Adrenal gland (tissue), 12 donors: ENCODE data around the gene CIB1. TPM values are rescaled to one million over a fixed set of nuclear protein-coding genes. Genes with fewer than 3 reads are reported as not detected.

Source experiments
- DNase-seq, 7 donors: peaks; one replicate each; pipeline ENCODE4 v3.0.0-alpha.2; 2019 to 2020
- H3K27ac ChIP-seq, 5 donors: fragments of 200-600 bp; sonication (generic) in 4 of 5; 1 replicate in 3 of 5; 2 replicates in 2 of 5; pipeline versions ENCODE4 v1.5.1 to v1.8.0; 2016 to 2020; ENCODE audit warnings: mild to moderate bottlenecking in 1 of 5
- H3K27me3 ChIP-seq: fragments of 200-600 bp; 2 replicates; pipeline ENCODE4 v1.8.0; 2021
- H3K36me3 ChIP-seq, 2 donors: fragments of 200-600 bp; replicated peaks in 1 of 2; 1 replicate in 1 of 2; 2 replicates in 1 of 2; pipeline versions ENCODE4 v1.5.1 to v1.8.0; 2018 to 2022
- H3K4me1 ChIP-seq, 2 donors: fragments of 200-600 bp; replicated peaks in 1 of 2; 1 replicate in 1 of 2; 2 replicates in 1 of 2; pipeline versions ENCODE4 v1.5.1 to v1.8.0; 2018 to 2021
- H3K4me3 ChIP-seq, 4 donors: fragments of 200-600 bp; sonication (generic) in 3 of 4; one replicate each; pipeline ENCODE4 v1.5.1; 2016 to 2018
- H3K9me3 ChIP-seq, 3 donors: fragments of 200-600 bp; sonication (generic) in 1 of 3; replicated peaks in 1 of 3; 1 replicate in 2 of 3; 2 replicates in 1 of 3; pipeline versions ENCODE4 v1.5.1 to v1.8.0; 2016 to 2021
- CTCF ChIP-seq, 6 experiments: fragments of 450-650 bp in 4 of 6; fragments of 200-600 bp in 2 of 6; sonication (generic) in 1 of 6; IDR thresholded peaks; 1 replicate in 5 of 6; 2 replicates in 1 of 6; pipeline versions ENCODE4 v1.5.1 to v1.8.0; 2016 to 2021; ENCODE audit warnings: antibody characterized with exemption in 6 of 6, mild to moderate bottlenecking in 2 of 6, moderate library complexity in 1 of 6
- POLR2A ChIP-seq, 2 donors: fragments of 450-650 bp; IDR thresholded peaks; one replicate each; pipeline ENCODE4 v1.6.1; 2017; ENCODE audit warnings: antibody characterized with exemption in 2 of 2, mild to moderate bottlenecking in 2 of 2, moderate library complexity in 1 of 2
- WGBS, 4 donors: extraction: QIAGEN DNeasy Blood & Tissue Kit in 2 of 4; methylation state at CpG; one replicate each; pipeline versions ENCODE4 v1.1.5 to v1.1.7; 2013 to 2017; 5-methylcytosine and 5-hydroxymethylcytosine counted together
- intact Hi-C, 2 donors: fragments of 100-400 bp; cut with DNase I; formaldehyde crosslinking; loops; one replicate each; pipeline versions ENCODE4 v1.14.1 to v1.15.0; 2022 to 2023
- polyA plus RNA-seq, 3 donors: library from polyadenylated mRNA; stranded (reverse); fragments of 200-250 nt in 2 of 3; fragments of 350-450 nt in 1 of 3; fragmentation: Illumina TruSeq in 1 of 3; extraction: RNeasy Lipid Tissue Mini Kit (QIAGEN cat#74804) in 1 of 3; gene quantifications; one replicate each; pipeline ENCODE4 v1.2.3, GENCODE V29; 2013 to 2014
- total RNA-seq, 9 donors: library from RNA; depleted of rRNA in 4 of 9; stranded (reverse); fragments of >200 nt in 4 of 9; fragments of 120-200 nt in 1 of 9; fragmentation: NEBNext Ultra II Directional in 1 of 9; extraction: Animal tissue kit (Norgen Biotek cat#: 25700) in 1 of 9; gene quantifications; one replicate each; pipeline versions ENCODE4 v1.1.0 to v1.2.4, GENCODE V29; 2013 to 2023
- donor health status: healthy with polysubstance abuse.
- donor health status: Bipolar disorder and iron deficiency.
- donor health status: DM: yes; HTN: yes; CAD: no.
- donor health status: DM: no; HTN: no; CAD: no.
- donor health status: DM: no; HTN: no; CAD: no.
- donor health status: DM: yes; HTN: yes; CAD: no.

The CIB1 gene
- total and polyA plus RNA-seq, 12 donors = 38.8 to 259 (median 135) TPM

GRCh38 chr15:90201944-90202375 lies 31.8 kb downstream of the CIB1 start:
- H3K36me3 ChIP-seq = no peaks in the 10 kb centered on the region
- H3K4me3 ChIP-seq = peak overlapping the region in 3 of 4 donors; percentile 67 to 87 (median 69)
- H3K9me3 ChIP-seq = no peaks in the 10 kb centered on the region
- 0 to 19% (median 16%) methylated on average over 3 to 25 of the region's 25 CpGs for WGBS, 4 donors
- TF ChIP-seq CTCF (IDR thresholded peaks at IDR 0.05) (no peak), POLR2A (IDR thresholded peaks at IDR 0.05) (no peak)
- peaks cover 26 to 67% of the 10 kb centered on the region in 2 donors for H3K4me1 ChIP-seq
- intact Hi-C loops = no loop called here
- no peak for DNase-seq
- H3K27me3 ChIP-seq = no peaks in the 10 kb centered on the region
- peak overlapping the region in 1 of 5 donors; percentile 77 for H3K27ac ChIP-seq

GRCh38 chr15:90201130-90201943 lies 32.4 kb downstream of the CIB1 start, which contains the start of gene SEMA4B:
Gene SEMA4B, plus strand, starts transcription at chr15:90201330. Its CDS starts 249 bp downstream, at chr15:90201579.
- DNase-seq = peak; percentile 50 to 80 (median 71)
- 0 to 2% (median 1%) methylated on average over 16 to 88 of the region's 88 CpGs for WGBS, 4 donors
- H3K4me3 ChIP-seq = peak within 1 kb of the TSS; percentile 67 to 87 (median 70)
- TF ChIP-seq CTCF (IDR thresholded peaks at IDR 0.05) (no peak), POLR2A (IDR thresholded peaks at IDR 0.05) (peak in 1 of 2 donors; percentile 51)
- H3K27me3 ChIP-seq = no peaks in the 10 kb centered on the region
- H3K27ac ChIP-seq = peak within 1 kb of the TSS in 4 of 5 donors; percentile 49 to 86 (median 69)
- no peaks in the 10 kb centered on the region for H3K36me3 ChIP-seq
- peaks cover 26 to 64% of the 10 kb centered on the region in 2 donors for H3K4me1 ChIP-seq
- intact Hi-C loops = no loop called here
- no peaks in the 10 kb centered on the region for H3K9me3 ChIP-seq

GRCh38 chr15:90200534-90201129 lies 33.1 kb downstream of the CIB1 start:
- peak overlapping the region in 4 of 5 donors; percentile 49 to 86 (median 69) for H3K27ac ChIP-seq
- no peaks in the 10 kb centered on the region for H3K36me3 ChIP-seq
- WGBS, 4 donors = 14 to 28% (median 20%) methylated on average over 11 to 24 of the region's 24 CpGs
- peak in 1 of 6 experiments; percentile 3 for TF ChIP-seq CTCF (IDR thresholded peaks at IDR 0.05)
- TF ChIP-seq POLR2A (IDR thresholded peaks at IDR 0.05) = no peak
- no peak for DNase-seq
- H3K27me3 ChIP-seq = no peaks in the 10 kb centered on the region
- no peaks in the 10 kb centered on the region for H3K9me3 ChIP-seq
- intact Hi-C loops = no loop called here
- peaks cover 22 to 57% of the 10 kb centered on the region in 2 donors for H3K4me1 ChIP-seq
- H3K4me3 ChIP-seq = peak overlapping the region; percentile 67 to 87 (median 70)

GRCh38 chr15:90194655-90195054 lies 39.1 kb downstream of the CIB1 start:
- DNase-seq = no peak
- H3K4me3 ChIP-seq = no peak overlapping the region
- no peaks in the 10 kb centered on the region for H3K27me3 ChIP-seq
- peaks cover 37 to 50% of the 10 kb centered on the region in 2 donors for H3K4me1 ChIP-seq
- WGBS, 4 donors = 84 to 95% (median 92%) methylated on average over 2 of the region's 2 CpGs
- intact Hi-C loops = no loop called here
- no peaks in the 10 kb centered on the region for H3K9me3 ChIP-seq
- TF ChIP-seq POLR2A (IDR thresholded peaks at IDR 0.05) (no peak), CTCF (IDR thresholded peaks at IDR 0.05) (no peak)
- no peak overlapping the region for H3K27ac ChIP-seq
- H3K36me3 ChIP-seq = no peaks in the 10 kb centered on the region
